ENCODE results near the gene TCEAL1.
"Not testable (repeated sequence)": the region's sequence is repeated elsewhere in the genome, so short reads cannot be mapped to it uniquely, and the experiment has no call there.

TCEAL1 gene, protein sequence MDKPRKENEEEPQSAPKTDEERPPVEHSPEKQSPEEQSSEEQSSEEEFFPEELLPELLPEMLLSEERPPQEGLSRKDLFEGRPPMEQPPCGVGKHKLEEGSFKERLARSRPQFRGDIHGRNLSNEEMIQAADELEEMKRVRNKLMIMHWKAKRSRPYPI

GRCh38 chrX:103628386-103629317 is at the start of gene TCEAL1:
TSS of gene TCEAL1 (plus strand) at chrX:103628975. CDS start at chrX:103629917, 942 bp downstream.
- peak; percentile 80 for DNase-seq (ENCODE audit: low spot score)

- peak; percentile 18 for DNase-seq (ENCODE audit: low spot score)
Measured at GRCh38 chrX:103584596-103584995, 44.2 kb upstream of the TCEAL1 start.

GRCh38 chrX:103585411-103586313 is 43.1 kb upstream of the TCEAL1 start, which contains the start of gene TCEAL4:
TSS of gene TCEAL4 (plus strand) at chrX:103585515. CDS start at chrX:103586676, 1,161 bp downstream.
- DNase-seq (ENCODE audit: low spot score), result peak; percentile 73

DNA sequence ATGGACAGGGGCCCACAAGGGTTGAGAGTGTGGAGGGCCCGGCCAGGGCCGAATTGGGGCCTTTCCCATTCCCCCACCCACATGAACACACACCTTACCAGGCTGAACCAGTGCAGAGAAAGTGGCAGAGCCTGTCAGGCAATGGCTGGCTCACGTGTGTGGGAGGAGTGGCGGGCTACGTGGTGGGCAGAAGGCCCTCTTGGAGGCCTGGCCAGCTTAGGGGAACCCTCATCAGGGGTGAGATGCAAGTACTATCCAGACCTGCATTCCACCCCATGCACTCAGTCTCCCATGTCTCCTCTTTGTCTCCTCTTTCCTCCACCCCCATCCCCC is 42.5 kb upstream of the TCEAL1 start:
- DNase-seq (ENCODE audit: low spot score), result peak; percentile 12

DNA sequence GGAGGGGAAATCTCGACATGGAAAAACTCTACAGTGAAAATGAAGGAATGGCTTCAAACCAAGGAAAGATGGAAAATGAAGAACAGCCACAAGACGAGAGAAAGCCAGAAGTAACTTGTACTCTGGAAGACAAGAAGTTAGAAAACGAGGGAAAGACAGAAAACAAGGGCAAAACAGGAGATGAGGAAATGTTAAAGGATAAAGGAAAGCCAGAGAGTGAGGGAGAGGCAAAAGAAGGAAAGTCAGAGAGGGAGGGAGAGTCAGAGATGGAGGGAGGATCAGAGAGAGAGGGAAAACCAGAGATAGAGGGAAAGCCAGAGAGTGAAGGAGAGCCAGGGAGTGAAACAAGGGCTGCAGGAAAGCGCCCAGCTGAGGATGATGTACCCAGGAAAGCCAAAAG is 42.1 kb upstream of the TCEAL1 start:
- no peak for DNase-seq (ENCODE audit: low spot score)

- DNase-seq (ENCODE audit: low spot score), result not testable (repeated sequence)
Measured at GRCh38 chrX:103592295-103592694, 36.5 kb upstream of the TCEAL1 start.

DNA sequence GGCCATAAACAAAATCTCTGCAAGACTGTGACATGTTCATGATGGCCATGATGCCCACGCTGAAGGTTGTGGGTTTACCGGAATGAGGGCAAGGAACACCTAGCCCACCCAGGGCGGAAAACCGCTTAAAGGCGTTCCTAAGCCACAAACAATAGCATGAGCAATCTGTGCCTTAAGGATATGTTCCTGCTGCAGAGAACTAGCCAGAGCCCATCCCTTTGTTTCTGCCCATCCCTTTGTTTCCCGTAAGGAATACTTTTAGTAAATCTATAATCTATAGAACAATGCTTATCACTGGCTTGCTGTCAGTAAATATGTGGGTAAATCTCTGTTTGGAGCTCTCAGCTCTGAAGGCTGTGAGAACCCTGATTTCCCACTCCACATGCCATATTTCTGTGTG is 33.6 kb upstream of the TCEAL1 start:
- not testable (repeated sequence) for DNase-seq (ENCODE audit: low spot score)

DNA sequence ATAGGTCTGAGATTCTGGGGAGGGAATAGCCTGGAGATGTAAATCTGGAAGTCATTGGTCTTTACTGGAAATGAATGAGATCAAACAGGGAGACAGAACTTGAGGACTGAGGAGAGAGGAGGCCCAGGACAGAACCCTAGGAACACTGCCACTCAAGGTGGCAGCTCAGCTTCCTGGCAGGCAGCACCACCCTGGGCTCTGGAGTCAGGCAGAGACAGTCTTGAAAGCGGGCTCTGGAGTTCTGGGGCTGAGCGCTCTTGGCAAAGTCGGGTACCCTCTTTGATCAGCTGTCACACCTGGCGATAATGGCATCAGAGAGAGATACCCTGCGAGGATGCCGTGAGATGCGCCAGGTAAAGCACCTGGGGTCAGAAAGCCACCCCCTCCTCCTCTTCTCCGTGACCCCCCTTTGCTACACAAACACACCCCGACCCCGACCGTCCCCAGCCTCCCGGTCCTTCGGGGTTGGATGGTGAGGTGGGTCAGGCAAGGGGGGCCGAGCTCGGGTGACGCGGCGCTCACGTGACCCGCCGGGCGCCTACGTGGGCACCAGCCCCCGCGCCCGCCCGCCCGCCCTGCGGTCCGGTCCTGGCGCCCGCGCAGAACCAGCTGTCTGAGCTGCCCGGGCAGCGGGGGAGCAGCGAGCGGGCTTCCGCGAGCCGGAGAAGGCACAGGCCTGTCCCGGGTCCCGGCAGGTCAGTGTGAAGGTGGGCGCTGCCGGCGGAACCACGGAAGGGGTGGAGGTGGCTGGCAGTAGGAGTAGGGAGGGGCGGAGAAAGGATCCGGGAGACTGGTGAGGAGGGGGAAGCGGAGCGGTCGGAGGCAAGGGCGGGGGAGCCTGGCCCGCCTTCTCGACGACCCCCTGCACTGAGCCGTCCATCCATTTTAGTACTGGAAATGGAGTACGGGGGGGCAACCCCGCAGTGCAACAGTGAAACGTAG is 21.1 kb upstream of the TCEAL1 start, which contains the start of gene TCEAL3:
TCEAL3 (plus strand) TSS at position 600 of the 942 bp plus-strand sequence. CDS start 1,102 bp downstream, outside the sequence.
- DNase-seq (ENCODE audit: low spot score), result peak; percentile 65

DNA sequence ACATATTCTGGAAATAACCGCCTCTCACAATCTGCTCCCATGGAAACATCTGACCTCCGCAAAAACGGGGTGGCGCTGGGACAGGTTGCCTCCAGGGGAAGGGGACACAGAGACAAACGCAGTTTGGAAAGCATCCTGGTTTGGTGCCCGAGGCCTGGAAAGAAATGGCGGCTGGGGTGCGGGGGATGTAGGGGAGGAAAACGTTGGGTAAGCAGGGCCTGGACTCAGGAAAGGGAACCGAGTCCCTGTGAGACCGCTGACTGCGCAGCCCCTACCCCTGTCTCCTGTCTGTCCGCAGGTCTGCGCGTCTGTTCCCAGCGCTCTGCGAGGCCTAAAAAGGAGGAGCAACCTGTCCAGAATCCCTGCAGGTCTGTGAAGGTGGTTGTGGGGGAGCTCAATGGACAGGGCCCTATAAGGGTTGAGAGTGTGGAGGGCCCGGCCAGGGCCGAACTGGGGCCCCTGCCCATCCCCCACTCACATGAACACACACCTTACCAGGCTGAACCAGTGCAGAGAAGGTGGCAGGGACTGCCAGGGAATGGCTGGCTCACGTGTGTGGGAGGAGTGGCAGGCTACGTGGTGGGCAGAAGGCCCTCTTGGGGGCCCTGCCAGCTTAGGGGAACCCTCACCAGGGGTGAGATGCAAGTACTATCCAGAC is 20.3 kb upstream of the TCEAL1 start:
- peak; percentile 4 for DNase-seq (ENCODE audit: low spot score)

DNA sequence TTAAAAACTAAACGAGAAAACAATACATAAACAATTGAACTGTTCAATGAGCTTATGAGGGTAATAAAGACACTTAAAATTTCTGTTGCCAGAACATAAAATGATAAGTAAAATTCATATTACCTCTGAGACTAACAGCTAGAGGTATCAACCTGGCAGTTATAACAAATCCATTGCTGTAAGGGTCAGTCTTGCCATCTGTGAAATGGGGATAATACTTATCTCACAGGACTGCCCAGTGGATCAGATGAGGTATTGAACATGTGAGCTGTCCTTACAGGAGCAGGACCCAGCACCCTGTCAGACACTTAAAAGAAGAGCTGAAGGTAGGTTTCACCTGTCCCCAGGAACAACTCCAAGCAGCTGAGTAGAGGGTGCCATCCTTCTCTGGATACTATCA is 18.5 kb upstream of the TCEAL1 start:
- DNase-seq (ENCODE audit: low spot score), result no peak

- DNase-seq (ENCODE audit: low spot score), result no peak
Measured at GRCh38 chrX:103613362-103613890, 15.3 kb upstream of the TCEAL1 start.

- no peak for DNase-seq (ENCODE audit: low spot score)
Measured at GRCh38 chrX:103614999-103615398, 13.8 kb upstream of the TCEAL1 start.

- DNase-seq (ENCODE audit: low spot score), result no peak
Measured at GRCh38 chrX:103615781-103616371, 12.9 kb upstream of the TCEAL1 start.

DNA sequence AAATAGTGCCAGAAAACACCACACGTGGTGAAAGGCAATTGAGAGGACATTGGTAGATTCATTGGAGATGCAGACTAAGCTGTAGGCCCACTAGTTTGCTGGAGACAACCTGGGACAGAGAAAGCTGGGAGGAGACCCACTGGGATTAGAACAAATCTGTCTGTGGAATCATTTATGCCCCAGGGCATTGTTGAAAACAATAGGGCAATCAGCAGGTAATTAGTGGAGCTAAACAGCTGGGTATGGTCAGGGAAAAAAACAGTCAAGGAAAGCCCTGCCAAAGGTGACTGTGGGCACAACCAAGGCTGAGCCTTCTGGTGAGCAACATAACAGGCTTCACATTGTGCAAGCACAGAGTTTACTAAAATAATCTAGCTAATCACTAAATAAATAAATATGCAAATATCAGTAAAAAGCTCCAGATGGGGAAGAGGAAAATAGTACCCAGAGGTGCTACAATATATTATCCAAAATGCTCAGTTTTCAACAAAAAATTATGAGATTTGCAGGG is 12.0 kb upstream of the TCEAL1 start:
- DNase-seq (ENCODE audit: low spot score), result no peak

- no peak for DNase-seq (ENCODE audit: low spot score)
Measured at GRCh38 chrX:103624111-103624510, 4.7 kb upstream of the TCEAL1 start.

DNA sequence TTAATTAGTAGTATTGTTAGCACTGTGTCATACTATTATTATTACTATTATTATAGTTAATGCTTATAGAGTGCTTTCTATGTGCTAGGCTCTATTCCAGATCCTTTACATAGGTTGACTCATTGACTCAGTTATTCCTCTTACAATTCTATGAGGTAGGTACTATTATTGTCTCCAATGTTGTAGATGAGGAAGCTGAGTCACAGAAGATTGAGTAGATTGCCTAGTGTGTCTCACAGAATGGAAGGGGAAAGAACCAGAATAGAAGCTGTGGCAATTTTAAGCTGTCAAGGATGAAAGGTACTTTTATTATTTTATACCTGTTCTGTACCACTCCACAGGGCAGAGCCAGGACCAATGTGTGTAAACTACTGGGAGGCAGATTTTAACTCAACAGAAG is 1.9 kb upstream of the TCEAL1 start:
- DNase-seq (ENCODE audit: low spot score), result no peak

- DNase-seq (ENCODE audit: low spot score), result peak; percentile 72
Measured at GRCh38 chrX:103629318-103630170, 769 bp downstream of the TCEAL1 start.

GRCh38 chrX:103630171-103630511 is 1.4 kb downstream of the TCEAL1 start:
- no peak for DNase-seq (ENCODE audit: low spot score)

DNA sequence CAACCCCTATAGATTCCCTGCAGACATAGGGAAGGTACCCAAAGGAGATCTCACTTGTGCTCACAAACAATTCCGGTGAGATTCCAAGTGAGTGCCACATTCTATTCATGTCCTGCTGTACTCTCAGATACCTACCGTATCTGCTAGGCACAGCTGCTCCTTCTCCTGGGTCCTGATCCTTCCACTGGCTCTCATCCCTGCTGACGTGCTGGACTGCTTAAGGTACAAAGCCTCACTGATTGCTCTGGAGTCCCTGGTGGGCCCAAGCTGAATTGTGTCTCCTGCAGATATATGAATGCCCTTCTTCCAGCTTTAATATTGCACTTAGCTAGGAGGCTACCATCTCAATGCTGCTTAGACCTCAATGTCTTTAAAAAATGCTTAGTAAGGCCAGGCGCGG is 2.4 kb downstream of the TCEAL1 start:
- DNase-seq (ENCODE audit: low spot score), result no peak
